ENCODE measurements around the gene GIPC1.

Gene GIPC1

GRCh38 chr19:14516048-14516534 is 20.2 kb upstream of the GIPC1 start:
- Histone ChIP-seq H3K4me1 (peaks cover 0 to 39% (median 28%) of the 10 kb centered on the region in 4 donors), H3K27me3 (no peaks in the 10 kb centered on the region), H3K27ac (peak overlapping the region; percentile 98 to 99), H3K9me3 (no peaks in the 10 kb centered on the region), H3K36me3 (peaks cover 25 to 43% (median 38%) of the 10 kb centered on the region in 3 donors), H3K4me3 (peak overlapping the region; percentile 90 to 92)
- no peak for DNase-seq
- intact Hi-C loops (cut with DNase I; ENCODE audit: low total_unique reads): no loop called here
- TF ChIP-seq CTCF (IDR thresholded peaks at IDR 0.05): no peak

GRCh38 chr19:14515501-14516047 is 19.6 kb upstream of the GIPC1 start:
- Histone ChIP-seq H3K9me3 (no peaks in the 10 kb centered on the region), H3K4me3 (peak overlapping the region in 1 of 2 donors; percentile 90), H3K4me1 (peaks cover 0 to 41% (median 30%) of the 10 kb centered on the region in 4 donors), H3K27me3 (no peaks in the 10 kb centered on the region), H3K36me3 (peaks cover 25 to 43% (median 38%) of the 10 kb centered on the region in 3 donors), H3K27ac (peak overlapping the region; percentile 98 to 99)
- intact Hi-C loops (cut with DNase I; ENCODE audit: low total_unique reads): no loop called here
- no peak for DNase-seq
- TF ChIP-seq CTCF (IDR thresholded peaks at IDR 0.05): no peak

GRCh38 chr19:14514215-14514863 is 18.4 kb upstream of the GIPC1 start:
- intact Hi-C loops (cut with DNase I; ENCODE audit: low total_unique reads): no loop called here
- TF ChIP-seq CTCF (IDR thresholded peaks at IDR 0.05): no peak
- H3K27me3 ChIP-seq: no peaks in the 10 kb centered on the region
- H3K4me1 ChIP-seq: peaks cover 0 to 41% (median 30%) of the 10 kb centered on the region in 4 donors
- H3K27ac ChIP-seq: no peak overlapping the region
- DNase-seq: no peak
- H3K36me3 ChIP-seq: peaks cover 25 to 43% (median 38%) of the 10 kb centered on the region in 3 donors
- H3K9me3 ChIP-seq: no peaks in the 10 kb centered on the region
- no peak overlapping the region for H3K4me3 ChIP-seq

- intact Hi-C loops (cut with DNase I; ENCODE audit: low total_unique reads): no loop called here
- peaks cover 0 to 35% (median 26%) of the 10 kb centered on the region in 4 donors for H3K4me1 ChIP-seq
These were observed 16.6 kb upstream of the GIPC1 start for GRCh38 chr19:14512406-14512961.

GRCh38 chr19:14511229-14511593 is 15.3 kb upstream of the GIPC1 start:
- TF ChIP-seq CTCF (IDR thresholded peaks at IDR 0.05): no peak
- Histone ChIP-seq H3K36me3 (peaks cover 22 to 34% (median 32%) of the 10 kb centered on the region in 3 donors), H3K27me3 (no peaks in the 10 kb centered on the region), H3K9me3 (no peaks in the 10 kb centered on the region), H3K27ac (peak overlapping the region in 1 of 2 donors; percentile 12), H3K4me1 (peaks cover 0 to 26% (median 17%) of the 10 kb centered on the region in 4 donors), H3K4me3 (no peak overlapping the region)
- intact Hi-C loops (cut with DNase I; ENCODE audit: low total_unique reads): no loop called here
- no peak for DNase-seq

More at GRCh38 chr19:14512406-14512961, 16.6 kb upstream of the GIPC1 start:
- no peak for TF ChIP-seq CTCF (IDR thresholded peaks at IDR 0.05)
- Histone ChIP-seq H3K27ac (no peak overlapping the region), H3K9me3 (no peaks in the 10 kb centered on the region), H3K4me3 (no peak overlapping the region), H3K36me3 (peaks cover 25 to 43% (median 38%) of the 10 kb centered on the region in 3 donors), H3K27me3 (no peaks in the 10 kb centered on the region)
- DNase-seq: no peak
